ENCODE results near the gene UBE2D4.

- no peak for TF ChIP-seq CTCF (conservative IDR thresholded peaks at IDR 0.05 in 1 of 2, IDR thresholded peaks at IDR 0.05 in 1 of 2; ENCODE audit: low read depth in 1 of 2, low read length in 2 of 2)
- TF ChIP-seq EZH2 (IDR thresholded peaks at IDR 0.05; ENCODE audit: low read length, missing control alignments): no peak
Observed at GRCh38 chr7:43890468-43890867, 35.8 kb upstream of the UBE2D4 start.
